IPS DF 6.9 (cell line): Measurements from ENCODE around the gene SRRM2.

Experiments
- DNase-seq: peaks from one replicate; pipeline ENCODE4 v3.0.0-alpha.2; 2013; ENCODE audit warnings: low read depth, low spot score
- H3K27ac ChIP-seq: one replicate; pipeline ENCODE4 v1.5.1; 2013; ENCODE audit warnings: low read length, control low read depth
- H3K27me3 ChIP-seq: 2 replicates; pipeline ENCODE4 v1.6.1; 2013; ENCODE audit warnings: mild to moderate bottlenecking, low read length; ENCODE audit not compliant: control insufficient read depth, insufficient read depth
- H3K36me3 ChIP-seq: 2 replicates; pipeline ENCODE4 v1.6.1; 2013; ENCODE audit warnings: low read length; ENCODE audit not compliant: control insufficient read depth, insufficient read depth
- H3K4me1 ChIP-seq: 2 replicates; pipeline ENCODE4 v1.6.1; 2013; ENCODE audit warnings: low read length; ENCODE audit not compliant: control insufficient read depth, insufficient read depth
- H3K4me3 ChIP-seq: 2 replicates; pipeline ENCODE4 v1.5.1; 2013; ENCODE audit warnings: mild to moderate bottlenecking, low read length
- H3K9me3 ChIP-seq: 2 replicates; pipeline ENCODE4 v1.6.1; 2013; ENCODE audit warnings: low read length, inconsistent platforms; ENCODE audit not compliant: control insufficient read depth, insufficient read depth
- WGBS: extraction: QIAGEN DNeasy Blood & Tissue Kit; methylation state at CpG from one replicate; pipeline ENCODE4 v1.1.7; 2013; ENCODE audit warnings: mixed read lengths, missing lambda C conversion rate; ENCODE audit not compliant: insufficient read length, insufficient coverage; 5-methylcytosine and 5-hydroxymethylcytosine counted together

SRRM2 gene

DNA sequence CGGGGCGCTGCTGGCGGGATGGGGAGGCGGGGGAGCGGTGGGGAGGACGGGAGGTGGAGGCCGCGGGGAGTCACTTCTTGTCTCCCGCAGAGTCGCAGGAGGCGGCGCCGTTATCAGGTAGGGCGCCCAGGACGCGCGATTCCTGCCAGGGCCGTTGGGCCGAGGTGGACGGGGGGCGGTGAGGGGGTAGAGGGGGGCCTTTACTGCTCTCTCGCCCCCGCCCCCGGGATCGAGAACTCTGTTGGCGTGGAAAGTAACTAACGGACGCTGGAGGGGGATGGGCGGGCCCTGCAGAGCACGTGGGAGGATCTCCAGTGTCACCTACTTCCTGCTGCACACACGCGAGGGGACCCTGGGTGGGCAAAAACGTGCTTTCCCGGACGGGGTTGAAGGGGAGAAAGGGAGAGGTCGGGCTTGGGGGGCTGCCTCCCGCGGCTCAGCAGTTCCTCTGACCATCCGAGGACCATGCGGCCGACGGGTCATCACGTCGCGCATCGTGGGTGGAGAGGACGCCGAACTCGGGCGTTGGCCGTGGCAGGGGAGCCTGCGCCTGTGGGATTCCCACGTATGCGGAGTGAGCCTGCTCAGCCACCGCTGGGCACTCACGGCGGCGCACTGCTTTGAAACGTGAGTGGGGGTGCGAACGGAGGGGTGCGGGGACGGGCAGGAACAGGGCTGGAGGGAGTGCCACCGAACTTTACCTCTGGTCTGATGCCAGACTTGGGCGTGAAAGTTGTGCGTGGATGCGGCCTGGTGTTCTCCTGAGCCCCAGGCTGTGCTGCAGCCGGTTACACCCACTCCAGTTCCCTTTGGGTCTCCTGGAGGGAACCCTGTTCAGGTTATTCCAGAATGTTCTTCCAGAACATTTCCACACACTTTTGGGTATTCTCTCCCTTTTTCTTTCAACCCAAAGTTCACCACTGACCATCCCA, 65.2 kb downstream of the SRRM2 start:
- Histone ChIP-seq H3K4me1 (no peaks in the 10 kb centered on the region), H3K9me3 (no peaks in the 10 kb centered on the region), H3K27me3 (no peaks in the 10 kb centered on the region), H3K36me3 (no peaks in the 10 kb centered on the region), H3K27ac (no peak overlapping the region), H3K4me3 (no peak overlapping the region; the same call in 1 of the 2 replicates)
- no CpG with 5 or more reads among the region's 68 CpGs for WGBS
- DNase-seq: no peak

DNA sequence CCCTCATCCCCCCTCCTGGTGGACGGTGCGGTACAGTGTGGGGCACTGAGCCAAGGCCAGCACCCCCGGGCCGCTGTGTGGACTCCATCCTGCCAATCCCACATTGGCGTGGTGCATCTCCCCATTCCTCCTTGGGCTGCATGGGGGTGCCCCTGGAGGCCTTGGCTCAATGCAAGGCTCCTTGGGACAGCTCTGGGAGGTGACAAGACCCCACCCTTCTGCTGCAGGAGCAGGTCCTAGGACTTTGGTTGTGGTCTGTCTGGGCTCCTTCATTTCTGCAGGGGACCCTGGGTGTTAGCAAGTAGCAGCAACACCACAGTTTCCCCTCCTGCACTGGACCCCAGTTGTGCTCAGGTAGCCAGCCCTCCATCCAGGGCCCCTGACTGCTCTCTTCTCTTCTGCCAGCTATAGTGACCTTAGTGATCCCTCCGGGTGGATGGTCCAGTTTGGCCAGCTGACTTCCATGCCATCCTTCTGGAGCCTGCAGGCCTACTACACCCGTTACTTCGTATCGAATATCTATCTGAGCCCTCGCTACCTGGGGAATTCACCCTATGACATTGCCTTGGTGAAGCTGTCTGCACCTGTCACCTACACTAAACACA, 65.9 kb downstream of the SRRM2 start:
- Histone ChIP-seq H3K4me1 (no peaks in the 10 kb centered on the region), H3K4me3 (no peak overlapping the region), H3K27me3 (no peaks in the 10 kb centered on the region), H3K9me3 (no peaks in the 10 kb centered on the region), H3K36me3 (no peaks in the 10 kb centered on the region), H3K27ac (no peak overlapping the region)
- no peak for DNase-seq
- WGBS: no CpG with 5 or more reads among the region's 10 CpGs

DNA sequence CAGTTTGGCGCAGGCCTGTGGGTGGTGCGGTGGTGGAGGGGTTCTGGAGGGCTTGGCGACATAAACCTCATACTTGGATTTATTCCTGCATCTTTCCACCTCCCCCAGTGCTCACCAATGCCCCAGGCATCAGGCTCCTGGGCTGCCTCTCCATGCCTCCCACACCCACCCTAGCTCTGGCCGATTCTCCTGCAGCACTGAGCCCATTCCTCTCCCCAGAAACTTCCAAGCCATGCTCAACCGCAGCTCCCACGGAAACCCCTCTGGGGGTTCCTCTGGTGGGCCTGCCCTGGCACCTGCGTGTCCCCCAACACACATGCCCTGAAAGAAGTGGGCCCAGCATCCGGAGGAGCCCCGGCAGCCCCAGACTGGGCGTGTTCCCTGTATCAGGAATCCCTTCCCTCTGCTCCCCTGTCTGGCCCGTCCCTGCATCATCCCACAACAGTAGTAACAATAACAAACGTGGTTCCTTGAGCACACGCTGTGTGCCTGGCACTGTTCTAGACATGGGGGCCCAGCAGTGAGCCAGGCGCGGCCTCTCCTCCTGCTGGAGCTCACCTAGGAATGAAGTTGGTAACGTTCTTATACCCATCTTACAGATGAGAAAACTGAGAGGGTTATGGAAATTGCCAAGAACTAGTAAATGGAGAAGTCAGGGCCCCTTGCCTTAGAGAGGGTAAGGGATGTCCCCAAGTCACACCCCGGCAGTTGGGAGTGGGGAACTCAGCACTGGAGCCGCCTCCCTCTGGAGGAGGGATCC, 66.9 kb downstream of the SRRM2 start:
- no peaks in the 10 kb centered on the region for H3K9me3 ChIP-seq
- H3K4me1 ChIP-seq: no peaks in the 10 kb centered on the region
- no peak for DNase-seq
- H3K36me3 ChIP-seq: no peaks in the 10 kb centered on the region
- H3K27me3 ChIP-seq: no peaks in the 10 kb centered on the region
- WGBS: no CpG with 5 or more reads among the region's 18 CpGs
- no peak overlapping the region for H3K4me3 ChIP-seq
- no peak overlapping the region for H3K27ac ChIP-seq

DNA sequence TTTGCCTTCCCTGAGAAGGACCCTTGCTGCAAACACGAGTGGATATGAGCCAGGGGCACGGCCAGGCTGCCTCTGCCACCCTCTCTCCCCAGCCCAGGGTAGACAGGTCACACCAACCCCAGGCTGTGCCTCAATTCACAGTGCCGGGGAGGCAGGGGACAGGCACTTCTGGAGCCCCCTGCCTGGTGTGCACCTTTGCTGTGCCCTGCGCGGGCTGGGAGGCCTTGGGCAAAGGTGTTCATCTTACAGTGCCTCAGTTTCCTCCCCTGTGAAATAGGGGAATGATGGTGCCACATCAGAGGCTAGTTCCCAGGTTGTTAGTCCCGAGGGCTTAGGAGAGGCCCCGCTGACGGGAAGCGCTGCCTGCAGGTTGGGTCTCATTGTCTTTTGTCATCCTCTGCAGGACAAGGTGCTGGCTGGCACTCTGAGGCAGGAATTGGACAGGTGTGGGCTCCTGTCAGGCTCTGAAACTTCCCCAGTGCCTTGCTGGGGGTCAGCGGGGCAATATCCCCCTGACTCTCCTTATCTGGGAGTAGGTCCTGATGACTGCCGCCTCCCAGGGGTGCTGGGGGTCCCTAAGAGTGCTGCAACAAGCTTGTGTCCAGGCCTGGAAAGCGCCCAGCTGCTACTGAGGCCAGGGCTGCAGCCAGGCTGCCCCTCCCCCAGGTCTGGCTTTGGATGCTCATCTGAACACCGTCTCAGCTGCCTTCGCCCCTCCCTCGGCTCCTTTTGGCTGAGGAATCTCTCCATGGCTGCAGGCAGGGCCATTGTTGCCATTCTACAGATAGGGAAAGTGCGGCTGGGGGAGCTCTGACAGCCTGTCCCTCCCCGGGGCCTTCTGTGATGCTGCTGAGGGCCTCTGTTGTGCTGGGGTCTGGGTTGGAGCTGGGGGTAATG, 67.7 kb downstream of the SRRM2 start:
- no peak for DNase-seq
- WGBS: no CpG with 5 or more reads among the region's 17 CpGs
- Histone ChIP-seq H3K27me3 (no peaks in the 10 kb centered on the region), H3K4me3 (no peak overlapping the region), H3K27ac (no peak overlapping the region), H3K36me3 (no peaks in the 10 kb centered on the region), H3K4me1 (no peaks in the 10 kb centered on the region), H3K9me3 (no peaks in the 10 kb centered on the region)
